Measurements from ENCODE around the gene KCNMB3.

Gene KCNMB3

GRCh38 chr3:179200790-179201189 is 50.1 kb downstream of the KCNMB3 start:
- no peak for DNase-seq (ENCODE audit: low read depth in 1 of 2, low spot score in 1 of 2)

GRCh38 chr3:179196700-179197099 is 54.2 kb downstream of the KCNMB3 start:
- no peak for DNase-seq (ENCODE audit: low read depth in 1 of 2, low spot score in 1 of 2)

GRCh38 chr3:179196098-179196497 is 54.8 kb downstream of the KCNMB3 start:
- DNase-seq (ENCODE audit: low read depth in 1 of 2, low spot score in 1 of 2) = no peak

- DNase-seq (ENCODE audit: low read depth in 1 of 2, low spot score in 1 of 2) = no peak
Measured at GRCh38 chr3:179194931-179195330, 56.0 kb downstream of the KCNMB3 start.
